Measurements from ENCODE around the gene KAT5. TPM values are rescaled to one million over a fixed set of nuclear protein-coding genes. Genes with fewer than 3 reads are reported as not detected.

The KAT5 gene
- total and polyA plus RNA-seq, 2 of the 4 experiments (the other 2 are of a cell fraction): 33.3 to 34.2 TPM

- no peak overlapping the region for H3K18ac ChIP-seq (ENCODE audit: low read depth, low read length)
- no peak overlapping the region for H2AK9ac ChIP-seq (replicated peaks; ENCODE audit: low read depth, low read length, poor library complexity)
- no peak overlapping the region for H2BK15ac ChIP-seq (ENCODE audit: low read depth, low read length)
- H2BK20ac ChIP-seq (ENCODE audit: low read depth, low read length): no peak overlapping the region
- H3K27ac ChIP-seq (ENCODE audit: insufficient read depth, low read length): no peak overlapping the region
- no peaks in the 10 kb centered on the region for H4K20me1 ChIP-seq (ENCODE audit: insufficient read depth, low read length)
- no peak overlapping the region for H3K14ac ChIP-seq (replicated peaks; ENCODE audit: low read depth, low read length)
- no TSS peak for BruUV-seq (replicated peaks)
- H4K5ac ChIP-seq (ENCODE audit: low read depth, low read length): no peak overlapping the region
- H3K9me3 ChIP-seq (ENCODE audit: control insufficient read depth, insufficient read depth, low read length): no peaks in the 10 kb centered on the region
- no peak overlapping the region for H3K9ac ChIP-seq (ENCODE audit: low read depth, low read length)
- no peak overlapping the region for H2BK5ac ChIP-seq (ENCODE audit: low read depth, low read length, poor library complexity, severe bottlenecking)
- H3K56ac ChIP-seq (ENCODE audit: extremely low read depth, insufficient read depth, low read length): no peak overlapping the region
- H2AFZ ChIP-seq (replicated peaks; ENCODE audit: low read length, poor library complexity): no peak overlapping the region
- H3K36me3 ChIP-seq (ENCODE audit: control insufficient read depth, insufficient read depth, low read length): no peaks in the 10 kb centered on the region
- H3K4me1 ChIP-seq (ENCODE audit: control insufficient read depth, insufficient read depth, low read length): no peaks in the 10 kb centered on the region
- intact Hi-C loops (cut with micrococcal nuclease) (no loop called here), in situ Hi-C loops (cut with MboI; ENCODE audit: low sequenced_read_pairs) (no loop called here), dilution Hi-C loops (cut with HindIII; ENCODE audit: low sequenced_read_pairs, unreplicated experiment) (no loop called here)
- no peak overlapping the region for H3K4me2 ChIP-seq (ENCODE audit: low read depth, low read length)
- ChIA-PET POLR2A (ENCODE audit: unreplicated experiment) (no interaction called here), CTCF (no interaction called here)
- no peaks in the 10 kb centered on the region for H3K79me1 ChIP-seq (ENCODE audit: low read depth in 1 of 2, low read length in 2 of 2)
- H3K4ac ChIP-seq (ENCODE audit: low read depth, low read length): no peak overlapping the region
- ATAC-seq (ENCODE audit: low read depth): no peak
- H3K4me3 ChIP-seq (ENCODE audit: insufficient read depth, low read depth, low read length): no peak overlapping the region
- WGBS, 2 experiments (ENCODE audit: extremely low coverage in 2 of 2, insufficient read length in 1 of 2): 80% methylated on average over 6 of the region's 8 CpGs; no CpG with 5 or more reads in 1 of the 2 experiments
- no peak overlapping the region for H2BK120ac ChIP-seq (ENCODE audit: low read depth, low read length)
- H4K8ac ChIP-seq (ENCODE audit: low read depth in 2 of 2, low read length in 2 of 2): no peak overlapping the region
- TF ChIP-seq, protein P1, sequence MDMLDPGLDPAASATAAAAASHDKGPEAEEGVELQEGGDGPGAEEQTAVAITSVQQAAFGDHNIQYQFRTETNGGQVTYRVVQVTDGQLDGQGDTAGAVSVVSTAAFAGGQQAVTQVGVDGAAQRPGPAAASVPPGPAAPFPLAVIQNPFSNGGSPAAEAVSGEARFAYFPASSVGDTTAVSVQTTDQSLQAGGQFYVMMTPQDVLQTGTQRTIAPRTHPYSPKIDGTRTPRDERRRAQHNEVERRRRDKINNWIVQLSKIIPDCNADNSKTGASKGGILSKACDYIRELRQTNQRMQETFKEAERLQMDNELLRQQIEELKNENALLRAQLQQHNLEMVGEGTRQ (IDR thresholded peaks at IDR 0.05; ENCODE audit: low read depth, low read length): no peak
- TF ChIP-seq BHLHE40 (IDR thresholded peaks at IDR 0.05; ENCODE audit: low read depth, low read length): no peak
- H3K23ac ChIP-seq (ENCODE audit: low read depth, low read length): no peak overlapping the region
- peaks cover 1% of the 10 kb centered on the region for H3K27me3 ChIP-seq (ENCODE audit: control insufficient read depth, insufficient read depth, low read length)
- H2AK5ac ChIP-seq (ENCODE audit: low read depth, low read length): no peak overlapping the region
- H4K91ac ChIP-seq (ENCODE audit: insufficient read depth, low read depth, low read length): no peak overlapping the region
- H3K9me1 ChIP-seq (ENCODE audit: insufficient read depth, low read length): peaks cover 2% of the 10 kb centered on the region; the same call in 1 of the 2 replicates
- no peak for DNase-seq
These were observed 29.1 kb downstream of the KAT5 start for GRCh38 chr11:65741185-65741584.
